Measurements from ENCODE around the gene DIPK1C.

The DIPK1C gene

DNA sequence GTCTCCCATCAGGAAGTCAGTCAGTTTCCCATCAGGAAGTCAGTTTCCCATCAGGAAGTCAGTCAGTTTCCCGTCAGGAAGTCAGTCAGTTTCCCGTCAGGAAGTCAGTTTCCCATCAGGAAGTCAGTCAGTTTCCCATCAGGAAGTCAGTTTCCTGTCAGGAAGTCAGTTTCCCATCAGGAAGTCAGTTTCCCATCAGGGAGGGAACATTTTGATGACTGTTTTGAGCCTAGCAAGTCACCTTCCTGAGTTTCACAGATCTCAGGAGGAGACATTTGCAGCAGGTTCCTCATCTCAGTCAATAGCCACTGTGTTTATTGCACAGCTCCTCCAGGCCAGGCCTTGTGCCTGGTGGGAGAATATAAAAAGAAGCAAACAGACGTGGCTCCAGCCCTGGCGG, 31.9 kb downstream of the DIPK1C start:
- Histone ChIP-seq H3K9me3 (ENCODE audit: control insufficient read depth in 2 of 2, low read length in 2 of 2) (no peaks in the 10 kb centered on the region), H3K36me3 (ENCODE audit: control insufficient read depth in 2 of 2, insufficient read depth in 2 of 2, low read length in 2 of 2) (no peaks in the 10 kb centered on the region), H3K27me3 (ENCODE audit: control insufficient read depth in 2 of 2, insufficient read depth in 2 of 2, low read length in 2 of 2) (peaks cover 0 to 2% of the 10 kb centered on the region in 2 donors), H3K27ac (ENCODE audit: low read depth in 2 of 2, low read length in 2 of 2) (no peak overlapping the region), H3K4me3 (ENCODE audit: low read length in 2 of 2) (no peak overlapping the region), H3K9ac (ENCODE audit: low read depth in 1 of 2, low read length in 2 of 2) (no peak overlapping the region), H3K4me1 (ENCODE audit: control insufficient read depth in 2 of 2, insufficient read depth in 2 of 2, low read length in 2 of 2) (peaks cover 0 to 2% of the 10 kb centered on the region in 2 donors)

DNA sequence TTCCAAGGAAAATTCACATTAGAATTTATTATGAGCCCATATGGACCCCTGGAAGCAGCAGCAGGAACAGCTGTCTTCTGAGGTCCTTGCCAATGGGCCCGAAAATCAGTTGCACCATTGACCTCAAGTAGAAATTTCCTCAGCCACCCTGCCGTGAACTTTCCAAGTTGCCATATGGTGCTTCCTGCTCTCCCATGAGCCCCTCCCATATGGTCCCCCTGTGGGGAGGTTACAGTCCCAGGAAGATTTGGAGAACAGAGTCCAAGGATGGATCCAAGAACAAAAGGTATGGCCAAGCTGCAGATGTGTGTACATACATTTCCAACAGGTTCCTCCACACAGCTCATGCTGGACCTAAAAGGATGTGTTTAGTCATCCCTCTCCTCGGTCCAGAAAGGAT, 34.6 kb downstream of the DIPK1C start:
- Histone ChIP-seq H3K4me3 (ENCODE audit: low read length in 2 of 2) (no peak overlapping the region), H3K27ac (ENCODE audit: low read depth in 2 of 2, low read length in 2 of 2) (no peak overlapping the region), H3K27me3 (ENCODE audit: control insufficient read depth in 2 of 2, insufficient read depth in 2 of 2, low read length in 2 of 2) (no peaks in the 10 kb centered on the region), H3K4me1 (ENCODE audit: control insufficient read depth in 2 of 2, insufficient read depth in 2 of 2, low read length in 2 of 2) (peaks cover 0 to 2% of the 10 kb centered on the region in 2 donors), H3K36me3 (ENCODE audit: control insufficient read depth in 2 of 2, insufficient read depth in 2 of 2, low read length in 2 of 2) (no peaks in the 10 kb centered on the region), H3K9me3 (ENCODE audit: control insufficient read depth in 2 of 2, low read length in 2 of 2) (no peaks in the 10 kb centered on the region), H3K9ac (ENCODE audit: low read depth in 1 of 2, low read length in 2 of 2) (no peak overlapping the region)

DNA sequence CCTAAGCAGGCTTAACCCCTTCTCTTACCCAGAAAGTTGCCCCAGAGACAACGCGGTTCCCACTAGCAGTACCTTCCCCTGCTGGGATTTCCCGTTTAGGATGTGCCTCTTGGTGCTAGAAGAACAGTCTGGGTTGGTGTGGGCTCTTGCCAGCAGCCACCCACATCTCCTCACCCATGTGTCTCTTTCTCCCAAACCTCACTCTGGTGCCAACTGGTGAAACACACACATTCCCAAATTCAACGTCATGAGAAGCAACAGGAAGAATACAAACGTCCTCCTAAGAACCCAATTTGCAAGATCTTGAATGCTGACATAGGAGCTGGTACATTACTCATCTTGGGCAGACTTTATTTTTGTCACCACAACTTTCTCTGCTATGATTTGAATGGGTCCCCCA, 36.2 kb downstream of the DIPK1C start:
- H3K9ac ChIP-seq (ENCODE audit: low read depth in 1 of 2, low read length in 2 of 2), result no peak overlapping the region
- H3K9me3 ChIP-seq (ENCODE audit: control insufficient read depth in 2 of 2, low read length in 2 of 2), result no peaks in the 10 kb centered on the region
- H3K27me3 ChIP-seq (ENCODE audit: control insufficient read depth in 2 of 2, insufficient read depth in 2 of 2, low read length in 2 of 2), result no peaks in the 10 kb centered on the region
- no peak overlapping the region for H3K27ac ChIP-seq (ENCODE audit: low read depth in 2 of 2, low read length in 2 of 2)
- H3K36me3 ChIP-seq (ENCODE audit: control insufficient read depth in 2 of 2, insufficient read depth in 2 of 2, low read length in 2 of 2), result no peaks in the 10 kb centered on the region
- peaks cover 0 to 2% of the 10 kb centered on the region in 2 donors for H3K4me1 ChIP-seq (ENCODE audit: control insufficient read depth in 2 of 2, insufficient read depth in 2 of 2, low read length in 2 of 2)
- no peak overlapping the region for H3K4me3 ChIP-seq (ENCODE audit: low read length in 2 of 2)

DNA sequence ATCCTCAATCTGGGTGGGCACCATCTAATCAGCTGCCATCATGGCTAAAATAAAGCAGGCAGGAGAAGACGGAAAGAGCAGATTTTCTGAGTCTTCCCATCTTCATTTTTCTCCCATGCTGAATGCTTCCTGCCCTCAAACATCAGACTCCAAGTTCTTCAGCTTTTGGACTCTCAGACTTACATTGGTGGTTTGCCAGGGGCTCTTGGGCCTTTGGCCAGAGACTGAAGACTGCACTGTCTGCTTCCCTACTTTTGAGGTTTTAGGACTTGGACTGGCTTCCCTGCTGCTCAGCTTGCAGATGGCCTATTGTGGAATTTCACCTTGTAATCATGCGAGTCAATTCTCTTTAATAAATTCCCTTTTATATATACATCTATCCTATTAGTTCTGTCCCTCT, 36.6 kb downstream of the DIPK1C start:
- Histone ChIP-seq H3K9ac (ENCODE audit: low read depth in 1 of 2, low read length in 2 of 2) (no peak overlapping the region), H3K4me3 (ENCODE audit: low read length in 2 of 2) (no peak overlapping the region), H3K9me3 (ENCODE audit: control insufficient read depth in 2 of 2, low read length in 2 of 2) (no peaks in the 10 kb centered on the region), H3K27me3 (ENCODE audit: control insufficient read depth in 2 of 2, insufficient read depth in 2 of 2, low read length in 2 of 2) (no peaks in the 10 kb centered on the region), H3K27ac (ENCODE audit: low read depth in 2 of 2, low read length in 2 of 2) (no peak overlapping the region), H3K4me1 (ENCODE audit: control insufficient read depth in 2 of 2, insufficient read depth in 2 of 2, low read length in 2 of 2) (peaks cover 0 to 2% of the 10 kb centered on the region in 2 donors), H3K36me3 (ENCODE audit: control insufficient read depth in 2 of 2, insufficient read depth in 2 of 2, low read length in 2 of 2) (no peaks in the 10 kb centered on the region)

DNA sequence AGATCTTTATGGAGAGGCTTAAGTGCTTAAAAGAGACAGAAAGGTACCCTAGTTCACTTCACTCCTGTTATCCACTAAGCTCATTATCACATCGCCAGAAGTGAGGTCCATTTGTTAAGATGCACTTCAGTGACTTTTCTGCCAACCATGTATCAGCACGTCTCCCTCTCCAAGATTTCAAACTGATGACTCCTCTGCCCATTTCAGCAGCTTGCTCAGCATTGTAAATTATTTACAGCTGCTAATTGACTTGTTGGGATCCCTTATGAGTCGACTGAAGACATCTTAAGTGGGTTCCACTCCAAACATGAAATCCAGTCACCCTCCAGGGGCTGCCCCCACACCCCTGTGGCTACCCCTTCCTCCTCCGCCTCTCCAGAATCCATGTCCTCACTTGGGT, 37.3 kb downstream of the DIPK1C start:
- H3K27ac ChIP-seq (ENCODE audit: low read depth in 2 of 2, low read length in 2 of 2), result no peak overlapping the region
- H3K9me3 ChIP-seq (ENCODE audit: control insufficient read depth in 2 of 2, low read length in 2 of 2), result no peaks in the 10 kb centered on the region
- H3K27me3 ChIP-seq (ENCODE audit: control insufficient read depth in 2 of 2, insufficient read depth in 2 of 2, low read length in 2 of 2), result no peaks in the 10 kb centered on the region

DNA sequence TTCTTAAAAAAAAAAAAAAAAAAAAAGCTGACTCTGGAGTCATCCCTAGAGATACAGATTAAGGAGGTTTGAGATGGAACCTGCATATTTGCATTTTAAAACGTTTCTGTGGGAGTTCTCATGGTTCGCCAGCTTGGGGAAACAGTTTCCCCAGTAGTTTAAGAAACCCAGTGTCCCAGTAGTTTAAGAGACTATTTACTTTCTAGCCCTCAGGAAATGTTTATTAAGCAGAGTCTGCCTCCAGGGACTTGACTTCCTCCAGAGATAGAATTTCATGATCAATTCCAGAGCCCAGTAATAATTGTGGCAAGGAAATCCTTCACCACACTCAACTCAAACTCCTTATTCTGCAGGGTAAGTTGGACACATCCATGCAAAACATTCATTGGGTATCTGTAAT, 39.1 kb downstream of the DIPK1C start:
- Histone ChIP-seq H3K9ac (ENCODE audit: low read depth in 1 of 2, low read length in 2 of 2) (no peak overlapping the region), H3K4me1 (ENCODE audit: control insufficient read depth in 2 of 2, insufficient read depth in 2 of 2, low read length in 2 of 2) (peaks cover 0 to 2% of the 10 kb centered on the region in 2 donors), H3K4me3 (ENCODE audit: low read length in 2 of 2) (no peak overlapping the region), H3K27ac (ENCODE audit: low read depth in 2 of 2, low read length in 2 of 2) (no peak overlapping the region), H3K9me3 (ENCODE audit: control insufficient read depth in 2 of 2, low read length in 2 of 2) (no peaks in the 10 kb centered on the region), H3K36me3 (ENCODE audit: control insufficient read depth in 2 of 2, insufficient read depth in 2 of 2, low read length in 2 of 2) (no peaks in the 10 kb centered on the region), H3K27me3 (ENCODE audit: control insufficient read depth in 2 of 2, insufficient read depth in 2 of 2, low read length in 2 of 2) (no peaks in the 10 kb centered on the region)

More for the DNA sequence above, 37.3 kb downstream of the DIPK1C start:
- no peaks in the 10 kb centered on the region for H3K36me3 ChIP-seq (ENCODE audit: control insufficient read depth in 2 of 2, insufficient read depth in 2 of 2, low read length in 2 of 2)
- H3K4me1 ChIP-seq (ENCODE audit: control insufficient read depth in 2 of 2, insufficient read depth in 2 of 2, low read length in 2 of 2), result peaks cover 0 to 2% of the 10 kb centered on the region in 2 donors
- H3K9ac ChIP-seq (ENCODE audit: low read depth in 1 of 2, low read length in 2 of 2), result no peak overlapping the region
- H3K4me3 ChIP-seq (ENCODE audit: low read length in 2 of 2), result no peak overlapping the region

DNA sequence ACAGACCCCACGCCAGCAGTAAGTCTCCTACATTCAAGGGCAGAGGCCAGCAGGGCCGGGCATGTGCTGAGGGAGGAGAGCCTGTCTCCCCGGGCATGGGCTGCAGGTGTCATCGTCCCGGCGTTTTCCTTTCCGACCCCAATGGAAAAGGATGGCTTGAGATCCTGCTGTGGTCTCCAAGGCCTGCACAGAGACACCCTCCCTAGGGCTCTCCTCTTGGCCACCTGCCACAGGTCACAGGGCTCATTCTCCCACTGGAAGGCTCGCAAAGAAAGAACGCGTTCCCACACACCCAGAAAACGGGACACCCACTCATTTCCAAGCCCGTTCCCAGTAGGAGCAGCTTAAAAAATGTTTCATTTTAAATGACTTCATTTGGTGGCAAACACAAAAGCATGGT, 41.0 kb downstream of the DIPK1C start:
- no peaks in the 10 kb centered on the region for H3K36me3 ChIP-seq (ENCODE audit: control insufficient read depth in 2 of 2, insufficient read depth in 2 of 2, low read length in 2 of 2)
- no peak overlapping the region for H3K9ac ChIP-seq (ENCODE audit: low read depth in 1 of 2, low read length in 2 of 2)
- H3K4me3 ChIP-seq (ENCODE audit: low read length in 2 of 2), result no peak overlapping the region
- H3K9me3 ChIP-seq (ENCODE audit: control insufficient read depth in 2 of 2, low read length in 2 of 2), result no peaks in the 10 kb centered on the region
- H3K27me3 ChIP-seq (ENCODE audit: control insufficient read depth in 2 of 2, insufficient read depth in 2 of 2, low read length in 2 of 2), result no peaks in the 10 kb centered on the region
- H3K27ac ChIP-seq (ENCODE audit: low read depth in 2 of 2, low read length in 2 of 2), result no peak overlapping the region
- H3K4me1 ChIP-seq (ENCODE audit: control insufficient read depth in 2 of 2, insufficient read depth in 2 of 2, low read length in 2 of 2), result peaks cover 0 to 2% of the 10 kb centered on the region in 2 donors

DNA sequence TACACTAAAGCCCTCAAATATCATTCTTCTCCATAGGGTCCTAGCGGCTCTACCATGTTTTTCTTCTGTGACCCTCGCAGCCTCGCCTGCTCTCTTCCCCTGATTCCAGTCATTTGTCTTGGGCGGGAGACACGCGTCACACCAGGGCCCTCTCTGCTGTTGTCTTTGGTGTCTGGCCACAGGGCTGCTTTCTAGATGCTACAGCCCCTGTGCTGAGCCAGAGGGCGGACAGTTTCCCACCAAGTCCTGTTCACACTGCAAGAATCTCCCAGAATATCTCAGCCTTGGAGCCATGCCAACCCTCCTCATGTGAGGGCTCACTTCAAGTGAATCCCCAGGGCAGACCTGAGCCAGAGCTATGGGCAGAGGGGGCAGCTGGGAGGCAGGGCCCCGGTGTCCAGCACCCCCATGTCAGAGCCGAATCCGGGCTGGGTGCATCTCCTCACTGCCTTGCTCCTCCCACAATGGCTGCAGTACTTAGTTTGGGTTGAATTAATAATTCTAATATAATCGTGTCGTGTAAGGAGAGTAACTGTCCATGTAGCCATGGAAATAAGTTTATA, 42.1 kb downstream of the DIPK1C start:
- H3K9me3 ChIP-seq (ENCODE audit: control insufficient read depth in 2 of 2, low read length in 2 of 2), result no peaks in the 10 kb centered on the region
- H3K9ac ChIP-seq (ENCODE audit: low read depth in 1 of 2, low read length in 2 of 2), result no peak overlapping the region
- no peaks in the 10 kb centered on the region for H3K36me3 ChIP-seq (ENCODE audit: control insufficient read depth in 2 of 2, insufficient read depth in 2 of 2, low read length in 2 of 2)
- H3K27ac ChIP-seq (ENCODE audit: low read depth in 2 of 2, low read length in 2 of 2), result no peak overlapping the region
- H3K4me1 ChIP-seq (ENCODE audit: control insufficient read depth in 2 of 2, insufficient read depth in 2 of 2, low read length in 2 of 2), result no peaks in the 10 kb centered on the region
- H3K27me3 ChIP-seq (ENCODE audit: control insufficient read depth in 2 of 2, insufficient read depth in 2 of 2, low read length in 2 of 2), result no peaks in the 10 kb centered on the region
- no peak overlapping the region for H3K4me3 ChIP-seq (ENCODE audit: low read length in 2 of 2)

DNA sequence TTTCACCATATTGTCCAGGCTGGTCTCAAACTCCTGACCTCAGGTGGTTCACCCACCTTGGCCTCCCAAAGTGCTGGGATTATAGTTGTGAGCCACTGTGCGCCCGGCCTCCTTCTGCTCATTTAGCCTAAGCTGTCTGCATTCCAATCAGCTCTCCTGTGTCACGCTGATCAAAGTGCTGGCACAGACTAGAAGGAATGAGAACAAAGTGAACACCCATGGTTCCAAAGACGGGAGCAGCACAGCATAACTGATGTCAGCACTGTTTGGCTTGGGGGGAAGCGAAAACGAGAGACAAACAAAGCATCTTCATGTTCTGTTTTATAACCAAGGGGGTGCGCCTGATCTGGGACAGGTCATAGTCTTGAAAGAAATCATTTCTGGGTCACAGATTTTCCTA, 43.3 kb downstream of the DIPK1C start:
- Histone ChIP-seq H3K4me3 (ENCODE audit: low read length in 2 of 2) (no peak overlapping the region), H3K9me3 (ENCODE audit: control insufficient read depth in 2 of 2, low read length in 2 of 2) (no peaks in the 10 kb centered on the region), H3K27ac (ENCODE audit: low read depth in 2 of 2, low read length in 2 of 2) (no peak overlapping the region)

DNA sequence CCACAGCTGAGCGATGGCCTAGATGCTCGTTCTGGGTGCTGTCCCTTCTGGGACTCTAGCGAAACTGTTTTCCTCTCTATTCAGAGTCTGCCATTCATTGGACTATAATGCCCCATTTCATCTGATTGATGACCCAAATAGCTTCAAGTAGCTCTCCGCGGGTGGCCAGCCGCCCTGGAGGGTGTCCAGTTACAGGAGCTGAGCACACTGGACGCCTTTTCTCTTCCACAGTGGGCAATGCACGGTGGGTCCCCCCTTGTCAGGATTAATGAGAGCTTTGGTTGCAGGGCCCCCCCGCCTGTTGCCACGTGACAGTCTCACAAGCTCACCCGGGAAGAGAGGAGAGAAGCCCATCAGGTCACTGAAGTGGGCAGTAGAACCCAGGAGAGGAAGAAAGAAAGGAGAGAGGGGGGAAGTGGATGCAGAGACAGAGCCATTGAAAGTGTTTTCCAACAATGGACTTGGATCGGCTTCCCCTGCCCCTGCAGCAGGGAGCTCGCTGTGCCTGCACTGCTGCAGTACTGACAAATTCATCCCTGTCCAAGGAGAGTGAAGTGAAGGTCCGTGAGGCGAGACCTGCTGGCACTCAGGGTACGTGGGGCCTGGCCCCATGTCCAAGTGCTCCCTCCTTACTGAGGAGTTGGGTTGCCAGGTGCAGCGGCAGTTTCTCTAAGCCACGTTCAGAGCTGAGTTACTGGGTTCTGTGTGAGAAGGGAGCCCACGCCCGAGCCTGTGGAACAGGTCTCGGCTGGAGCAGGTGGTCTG, 44.8 kb downstream of the DIPK1C start:
- Histone ChIP-seq H3K9me3 (ENCODE audit: control insufficient read depth in 2 of 2, low read length in 2 of 2) (no peaks in the 10 kb centered on the region), H3K27me3 (ENCODE audit: control insufficient read depth in 2 of 2, insufficient read depth in 2 of 2, low read length in 2 of 2) (no peaks in the 10 kb centered on the region), H3K4me1 (ENCODE audit: control insufficient read depth in 2 of 2, insufficient read depth in 2 of 2, low read length in 2 of 2) (no peaks in the 10 kb centered on the region), H3K36me3 (ENCODE audit: control insufficient read depth in 2 of 2, insufficient read depth in 2 of 2, low read length in 2 of 2) (no peaks in the 10 kb centered on the region), H3K9ac (ENCODE audit: low read depth in 1 of 2, low read length in 2 of 2) (no peak overlapping the region), H3K4me3 (ENCODE audit: low read length in 2 of 2) (no peak overlapping the region), H3K27ac (ENCODE audit: low read depth in 2 of 2, low read length in 2 of 2) (no peak overlapping the region)

More for the DNA sequence above, 43.3 kb downstream of the DIPK1C start:
- H3K27me3 ChIP-seq (ENCODE audit: control insufficient read depth in 2 of 2, insufficient read depth in 2 of 2, low read length in 2 of 2), result no peaks in the 10 kb centered on the region
- H3K4me1 ChIP-seq (ENCODE audit: control insufficient read depth in 2 of 2, insufficient read depth in 2 of 2, low read length in 2 of 2), result no peaks in the 10 kb centered on the region
- no peak overlapping the region for H3K9ac ChIP-seq (ENCODE audit: low read depth in 1 of 2, low read length in 2 of 2)
- H3K36me3 ChIP-seq (ENCODE audit: control insufficient read depth in 2 of 2, insufficient read depth in 2 of 2, low read length in 2 of 2), result no peaks in the 10 kb centered on the region
